B cell (primary cell): ENCODE data around the gene PRDX3. TPM values are rescaled to one million over a fixed set of nuclear protein-coding genes. Genes with fewer than 3 reads are reported as not detected.

Experiments
- ATAC-seq: fragments of 200-7000 bp; cut with Tn5 transposase; one replicate; pipeline ENCODE4 v1.10.0; 2021; ENCODE audit warnings: low read depth, mild to moderate bottlenecking, moderate number of reproducible peaks, moderate library complexity
- CTCF ChIA-PET: fragments of 350-600 bp; sonication (Branson Sonifier 250); formaldehyde crosslinking; loops from one replicate; lab custom pipeline; 2021; ENCODE audit warnings: antibody characterized with exemption, inconsistent platforms; lab: Charles Lee
- POLR2A ChIA-PET: fragments of 350-600 bp; sonication (Branson Sonifier 250); formaldehyde crosslinking; loops from one replicate; lab custom pipeline; 2021; ENCODE audit warnings: antibody characterized with exemption; lab: Charles Lee
- DNase-seq: peaks from one replicate; pipeline ENCODE4 v3.0.0; 2013
- H2AFZ ChIP-seq: 2 replicates; pipeline ENCODE4 v1.6.1; 2012; ENCODE audit warnings: mild to moderate bottlenecking, low read depth, low read length; ENCODE audit not compliant: insufficient read depth, poor library complexity, severe bottlenecking
- H3K27ac ChIP-seq, 2 donors: 1 replicate in 1 of 2; 2 replicates in 1 of 2; pipeline ENCODE4 v1.5.1; 2012 to 2013; ENCODE audit warnings: low read length in 2 of 2, mild to moderate bottlenecking in 2 of 2, moderate library complexity in 1 of 2
- H3K27me3 ChIP-seq, 4 experiments: fragments of 200-600 bp in 1 of 4; sonication (generic) in 1 of 4; replicated peaks in 1 of 4; 1 replicate in 2 of 4; 2 replicates in 2 of 4; pipeline versions ENCODE4 v1.6.1 to v1.7.0; 2013 to 2016; ENCODE audit warnings: low read length in 3 of 4, mild to moderate bottlenecking in 2 of 4, mixed read lengths in 1 of 4, moderate library complexity in 1 of 4; ENCODE audit not compliant: insufficient read depth in 4 of 4, control insufficient read depth in 3 of 4; ENCODE audit errors: control extremely low read depth in 1 of 4
- H3K36me3 ChIP-seq, 2 experiments: replicated peaks in 1 of 2; 1 replicate in 1 of 2; 2 replicates in 1 of 2; pipeline versions ENCODE4 v1.6.1 to v1.7.1; 2013; ENCODE audit warnings: low read length in 1 of 2; ENCODE audit not compliant: insufficient read depth in 2 of 2, control insufficient read depth in 1 of 2; ENCODE audit errors: control extremely low read depth in 1 of 2, extremely low read depth in 1 of 2
- H3K4me1 ChIP-seq, 2 donors: fragments of 200-600 bp in 1 of 2; sonication (generic) in 1 of 2; 1 replicate in 1 of 2; 2 replicates in 1 of 2; pipeline versions ENCODE4 v1.5.1 to v1.6.1; 2013 to 2017; ENCODE audit warnings: low read length in 2 of 2; ENCODE audit not compliant: control insufficient read depth in 2 of 2, insufficient read depth in 2 of 2
- H3K4me2 ChIP-seq: replicated peaks from 2 replicates; pipeline ENCODE3; 2012; ENCODE audit warnings: mild to moderate bottlenecking, low read depth, low read length; ENCODE audit not compliant: poor library complexity, severe bottlenecking
- H3K4me3 ChIP-seq, 5 experiments: fragments of 200-600 bp in 1 of 5; sonication (generic) in 1 of 5; 1 replicate in 3 of 5; 2 replicates in 2 of 5; pipeline versions ENCODE4 v1.5.1 to v1.7.0; 2011 to 2016; ENCODE audit warnings: low read length in 4 of 5, mild to moderate bottlenecking in 4 of 5, low read depth in 2 of 5, control low read depth in 1 of 5, moderate library complexity in 1 of 5; ENCODE audit not compliant: insufficient read depth in 1 of 5; ENCODE audit errors: control extremely low read depth in 1 of 5, extremely low read depth in 1 of 5
- H3K79me2 ChIP-seq: fragments of 200-600 bp; sonication (generic); one replicate; pipeline ENCODE4 v1.6.0; 2016; ENCODE audit warnings: low read length; ENCODE audit not compliant: control insufficient read depth, insufficient read depth
- H3K9ac ChIP-seq: fragments of 200-600 bp; sonication (generic); 2 replicates; pipeline ENCODE4 v1.6.1; 2017; ENCODE audit warnings: mild to moderate bottlenecking, low read length, moderate library complexity
- H3K9me3 ChIP-seq, 3 donors: one replicate each; pipeline versions ENCODE4 v1.6.1 to v1.7.1; 2013; ENCODE audit warnings: low read length in 2 of 3; ENCODE audit not compliant: control insufficient read depth in 2 of 3, insufficient read depth in 1 of 3; ENCODE audit errors: control extremely low read depth in 1 of 3
- H4K20me1 ChIP-seq: 2 replicates; pipeline ENCODE4 v1.6.0; 2012; ENCODE audit warnings: mild to moderate bottlenecking, low read length; ENCODE audit not compliant: insufficient read depth, control insufficient read depth, poor library complexity, severe bottlenecking
- H3K27ac Mint-ChIP-seq: one replicate; pipeline ENCODE4 v1.8.0; 2021; ENCODE audit warnings: mixed read lengths
- H3K27me3 Mint-ChIP-seq: one replicate; pipeline ENCODE4 v1.8.0; 2021; ENCODE audit warnings: mixed read lengths
- H3K4me1 Mint-ChIP-seq: one replicate; pipeline ENCODE4 v1.8.0; 2021; ENCODE audit warnings: mixed read lengths
- H3K4me3 Mint-ChIP-seq: one replicate; pipeline ENCODE4 v1.8.0; 2021; ENCODE audit warnings: mixed read lengths
- H3K9me3 Mint-ChIP-seq: one replicate; pipeline ENCODE4 v1.8.0; 2022; ENCODE audit warnings: mixed read lengths; ENCODE audit not compliant: insufficient read depth
- EZH2 ChIP-seq: IDR thresholded peaks from 2 replicates; pipeline ENCODE4 v1.6.1; 2012; ENCODE audit warnings: borderline replicate concordance, low read depth, mild to moderate bottlenecking, moderate library complexity, low read length; ENCODE audit not compliant: insufficient read depth, poor library complexity, severe bottlenecking
- WGBS: methylation state at CpG from one replicate; pipeline ENCODE4 v1.1.5; 2013; ENCODE audit warnings: missing lambda C conversion rate; ENCODE audit not compliant: insufficient coverage; 5-methylcytosine and 5-hydroxymethylcytosine counted together
- intact Hi-C: fragments of 100-400 bp; cut with micrococcal nuclease; formaldehyde crosslinking; loops from one replicate; pipeline ENCODE4 v1.10.0; 2022
- polyA plus RNA-seq: library from polyadenylated mRNA; depleted of rRNA; stranded (reverse); fragments of >200 nt; gene quantifications from 2 replicates; pipeline ENCODE4 v1.2.3, GENCODE V29; 2012
- total RNA-seq, 2 donors: library from RNA; stranded (reverse); fragments of 120-200 nt in 1 of 2; gene quantifications; 1 replicate in 1 of 2; 2 replicates in 1 of 2; pipeline versions ENCODE4 v1.2.3 to v1.2.4, GENCODE V29; 2013 to 2022
- TF ChIP-seq, protein P1 (sequence below): fragments of 200-600 bp; IDR thresholded peaks from one replicate; pipeline ENCODE4 v1.8.0; 2022; ENCODE audit warnings: antibody characterized with exemption, mild to moderate bottlenecking

The PRDX3 gene
- total and polyA plus RNA-seq, 2 donors (not counting 1 experiment from before 2014, with no cell fraction given) = 18.0 to 36.3 TPM

DNA sequence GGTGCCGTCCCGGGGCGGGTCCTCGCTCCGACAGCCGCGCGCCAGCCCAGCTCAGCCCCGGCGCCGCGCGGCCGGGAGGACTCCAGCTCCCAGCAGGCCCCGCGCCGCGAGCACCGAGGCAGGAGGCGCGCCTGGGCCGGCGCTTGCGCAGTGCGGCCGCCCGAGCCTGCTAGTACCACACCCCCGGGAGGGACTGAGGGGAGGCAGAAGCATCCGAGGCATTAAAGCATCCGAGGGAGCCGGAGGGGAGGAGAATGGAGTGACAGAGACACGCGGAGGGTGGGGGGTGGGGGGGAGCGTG lies 28.7 kb upstream of the PRDX3 start, which contains the start of gene GRK5:
Gene GRK5, plus strand, starts transcription at position 206 of the 301 bp plus-strand sequence. CDS start 347 bp downstream, outside the sequence.
- Histone ChIP-seq H3K27ac (peak within 1 kb of the TSS; percentile 73 to 83), H3K4me3 (peak within 1 kb of the TSS; percentile 44 to 94 (median 74)), H3K4me2 (peak within 1 kb of the TSS; percentile 85), H3K79me2 (peaks cover 37% of the 10 kb centered on the region), H3K27me3 (no peaks in the 10 kb centered on the region), H3K9ac (peak within 1 kb of the TSS; percentile 91), H3K36me3 (peaks cover 0 to 1% of the 10 kb centered on the region in 2 experiments), H3K9me3 (no peaks in the 10 kb centered on the region), H4K20me1 (no peaks in the 10 kb centered on the region), H2AFZ (peak within 1 kb of the TSS; percentile 77), H3K4me1 (peaks cover 27 to 38% of the 10 kb centered on the region in 2 donors)
- DNase-seq (peak; percentile 98), ATAC-seq (peak; percentile 83)
- H3K4me1 Mint-ChIP-seq = peaks cover 43% of the 10 kb centered on the region
- ChIA-PET POLR2A (interaction anchor here (0.5 to 2.5 kb wide), 12 partner anchors 65 to 336 kb away, joined by 3 to 32 read pairs (median 6); no protein-coding TSS in a partner anchor), CTCF (interaction anchor here (0.8 to 6.3 kb wide), 45 partner anchors 9 to 335 kb away, joined by 3 to 118 read pairs (median 7); partner anchors contain the start of genes DENND10 and RGS10)
- no peaks in the 10 kb centered on the region for H3K27me3 Mint-ChIP-seq
- peak within 1 kb of the TSS; percentile 95 for H3K4me3 Mint-ChIP-seq
- TF ChIP-seq EZH2 = no peak
- TF ChIP-seq, protein P1, sequence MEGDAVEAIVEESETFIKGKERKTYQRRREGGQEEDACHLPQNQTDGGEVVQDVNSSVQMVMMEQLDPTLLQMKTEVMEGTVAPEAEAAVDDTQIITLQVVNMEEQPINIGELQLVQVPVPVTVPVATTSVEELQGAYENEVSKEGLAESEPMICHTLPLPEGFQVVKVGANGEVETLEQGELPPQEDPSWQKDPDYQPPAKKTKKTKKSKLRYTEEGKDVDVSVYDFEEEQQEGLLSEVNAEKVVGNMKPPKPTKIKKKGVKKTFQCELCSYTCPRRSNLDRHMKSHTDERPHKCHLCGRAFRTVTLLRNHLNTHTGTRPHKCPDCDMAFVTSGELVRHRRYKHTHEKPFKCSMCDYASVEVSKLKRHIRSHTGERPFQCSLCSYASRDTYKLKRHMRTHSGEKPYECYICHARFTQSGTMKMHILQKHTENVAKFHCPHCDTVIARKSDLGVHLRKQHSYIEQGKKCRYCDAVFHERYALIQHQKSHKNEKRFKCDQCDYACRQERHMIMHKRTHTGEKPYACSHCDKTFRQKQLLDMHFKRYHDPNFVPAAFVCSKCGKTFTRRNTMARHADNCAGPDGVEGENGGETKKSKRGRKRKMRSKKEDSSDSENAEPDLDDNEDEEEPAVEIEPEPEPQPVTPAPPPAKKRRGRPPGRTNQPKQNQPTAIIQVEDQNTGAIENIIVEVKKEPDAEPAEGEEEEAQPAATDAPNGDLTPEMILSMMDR = no peak
- peak within 1 kb of the TSS; percentile 95 for H3K27ac Mint-ChIP-seq
- no peaks in the 10 kb centered on the region for H3K9me3 Mint-ChIP-seq
- under 1% methylated on average over 27 of the region's 34 CpGs for WGBS
- intact Hi-C loops = loop anchor here (1.0 to 5.0 kb wide), 7 partner anchors 42 to 665 kb away; partner anchors contain the start of genes EIF3A, MCMBP, SFXN4 and TIAL1
